GM21390 (cell line): ENCODE results near the gene CLEC1A.

Experiments used
- ATAC-seq: cut with Tn5 transposase; IDR thresholded peaks from one replicate; pipeline ENCODE4 v1.9.1; 2021; ENCODE audit not compliant: unreplicated experiment

The CLEC1A gene

GRCh38 chr12:10098791-10099190 is at the start of gene CLEC1A:
TSS of gene CLEC1A (minus strand) at chr12:10098985. CDS start at chr12:10098922, 63 bp downstream.
- no peak for ATAC-seq

GRCh38 chr12:10147714-10148403 is 49.1 kb upstream of the CLEC1A start:
- peak; percentile 82 for ATAC-seq

- no peak for ATAC-seq
These were observed 44.3 kb upstream of the CLEC1A start for GRCh38 chr12:10142976-10143589.

- no peak for ATAC-seq
These were observed 41.2 kb upstream of the CLEC1A start for GRCh38 chr12:10140001-10140400.

GRCh38 chr12:10136637-10137205 is 37.9 kb upstream of the CLEC1A start:
- no peak for ATAC-seq

- no peak for ATAC-seq
These were observed 36.3 kb upstream of the CLEC1A start for GRCh38 chr12:10135126-10135525.

GRCh38 chr12:10132850-10133370 is 34.1 kb upstream of the CLEC1A start:
- no peak for ATAC-seq

- ATAC-seq: no peak
These were observed 32.4 kb upstream of the CLEC1A start for GRCh38 chr12:10131111-10131690.

GRCh38 chr12:10130042-10130441 is 31.3 kb upstream of the CLEC1A start, which contains the start of gene CLEC7A:
TSS of gene CLEC7A (minus strand) at chr12:10130199. CDS start at chr12:10130082, 117 bp downstream.
- ATAC-seq: peak; percentile 84

- no peak for ATAC-seq
These were observed 29.9 kb upstream of the CLEC1A start for GRCh38 chr12:10128687-10129086.

GRCh38 chr12:10126413-10126812 is 27.6 kb upstream of the CLEC1A start:
- no peak for ATAC-seq

GRCh38 chr12:10122689-10123088 is 23.9 kb upstream of the CLEC1A start:
- no peak for ATAC-seq

- ATAC-seq: no peak
These were observed 22.5 kb upstream of the CLEC1A start for GRCh38 chr12:10121278-10121677.

GRCh38 chr12:10119066-10119465 is 20.3 kb upstream of the CLEC1A start:
- no peak for ATAC-seq

- no peak for ATAC-seq
These were observed 17.1 kb upstream of the CLEC1A start for GRCh38 chr12:10115890-10116289.

GRCh38 chr12:10115311-10115710 is 16.5 kb upstream of the CLEC1A start:
- ATAC-seq: no peak

- no peak for ATAC-seq
These were observed 15.1 kb upstream of the CLEC1A start for GRCh38 chr12:10113920-10114319.

- no peak for ATAC-seq
These were observed 14.3 kb upstream of the CLEC1A start for GRCh38 chr12:10113075-10113474.

- no peak for ATAC-seq
These were observed 12.7 kb upstream of the CLEC1A start for GRCh38 chr12:10111451-10111850.

- ATAC-seq: no peak
These were observed 11.6 kb upstream of the CLEC1A start for GRCh38 chr12:10110256-10110844.

GRCh38 chr12:10102322-10102721 is 3.5 kb upstream of the CLEC1A start:
- no peak for ATAC-seq
